C4-2B (cell line): ENCODE measurements around the gene NAV3.

ENCODE experiments used
- CTCF ChIP-seq: fragments of 450-650 bp; conservative IDR thresholded peaks from 2 replicates; pipeline ENCODE4 v1.5.1; 2017; ENCODE audit warnings: mild to moderate bottlenecking
- ZFX ChIP-seq: fragments of 450-650 bp; IDR thresholded peaks from 2 replicates; pipeline ENCODE4 v1.6.1; 2017

- TF ChIP-seq CTCF (peak; percentile 27), ZFX (no peak)
These were observed 101.5 kb downstream of the NAV3 start for GRCh38 chr12:77932216-77932615.
